ENCODE results near the gene BTF3. TPM values are rescaled to one million over a fixed set of nuclear protein-coding genes. Genes with fewer than 3 reads are reported as not detected.

The BTF3 gene
- total and polyA plus RNA-seq, 2 donors (not counting 3 experiments of a cell fraction or from before 2014, with no cell fraction given), result 325 to 637 TPM

- no TSS peak for BruUV-seq (replicated peaks)
- peaks cover 23% of the 10 kb centered on the region for H3K4me1 ChIP-seq (ENCODE audit: control insufficient read depth, extremely low read depth, insufficient read depth, low read length)
- FAIRE-seq, result no peak
- no peak overlapping the region for H3K4me3 ChIP-seq (replicated peaks in 1 of 3; ENCODE audit: insufficient read depth in 1 of 3, low read depth in 1 of 3, low read length in 3 of 3)
- no peak overlapping the region for H3K27ac ChIP-seq (ENCODE audit: insufficient read depth, low read depth, low read length)
- no peaks in the 10 kb centered on the region for H3K79me2 ChIP-seq (ENCODE audit: control insufficient read depth, insufficient read depth, low read length)
- no peaks in the 10 kb centered on the region for H4K20me1 ChIP-seq (replicated peaks; ENCODE audit: control insufficient read depth, extremely low read depth, insufficient read depth, low read length)
- POLR2A ChIA-PET, result no interaction called here
- H3K27me3 ChIP-seq (ENCODE audit: control insufficient read depth in 2 of 2, insufficient read depth in 2 of 2, low read length in 2 of 2), result peaks cover 0 to 3% of the 10 kb centered on the region in 2 experiments
- intact Hi-C loops (cut with micrococcal nuclease) (loop anchor here (2.0 kb wide), 1 partner anchor 19 kb away; the partner anchor contains the start of genes ANKRA2 and UTP15), dilution Hi-C loops (cut with MboI; ENCODE audit: extremely low pct_ligation_motif_present, low sequenced_read_pairs) (no loop called here)
- CTCF ChIA-PET, result no interaction called here
- no peak overlapping the region for H3K4me2 ChIP-seq (ENCODE audit: insufficient read depth, low read length)
- no peak for DNase-seq (ENCODE audit: low read depth, low spot score)
- H3K9ac ChIP-seq (replicated peaks; ENCODE audit: extremely low read depth, insufficient read depth, low read length), result no peak overlapping the region
- H2AFZ ChIP-seq (ENCODE audit: low read depth, low read length), result no peak overlapping the region
- TF ChIP-seq CTCF (IDR thresholded peaks at IDR 0.05; ENCODE audit: extremely low read depth in 1 of 2, insufficient read depth in 1 of 2, low read depth in 1 of 2, low read length in 2 of 2) (no peak), JUN (IDR thresholded peaks at IDR 0.05; ENCODE audit: borderline replicate concordance, insufficient read depth, insufficient read length, low read depth) (no peak), FOS (IDR thresholded peaks at IDR 0.05; ENCODE audit: borderline replicate concordance, insufficient read depth, low read length) (no peak), GATA2 (IDR thresholded peaks at IDR 0.05; ENCODE audit: insufficient read depth, insufficient read length, low read depth, low read length) (no peak), POLR2AphosphoS5 (IDR thresholded peaks at IDR 0.05; ENCODE audit: insufficient read depth, low read depth, low read length) (no peak), POLR2A (IDR thresholded peaks at IDR 0.05; ENCODE audit: low read depth, low read length) (no peak), EZH2 (IDR thresholded peaks at IDR 0.05; ENCODE audit: borderline replicate concordance, low read depth, low read length, severe bottlenecking) (no peak), MYC (IDR thresholded peaks at IDR 0.05; ENCODE audit: low read depth, low read length) (no peak), MAX (IDR thresholded peaks at IDR 0.05; ENCODE audit: insufficient read depth, insufficient read length) (no peak)
- no peaks in the 10 kb centered on the region for H3K9me1 ChIP-seq (replicated peaks; ENCODE audit: control insufficient read depth, extremely low read depth, insufficient read depth, low read length)
- H3K36me3 ChIP-seq (ENCODE audit: control insufficient read depth in 2 of 2, extremely low read depth in 1 of 2, insufficient read depth in 2 of 2, low read length in 2 of 2), result no peaks in the 10 kb centered on the region
- H3K9me3 ChIP-seq (replicated peaks; ENCODE audit: control insufficient read depth, insufficient read depth, low read length), result no peaks in the 10 kb centered on the region
These were observed 47.1 kb downstream of the BTF3 start for GRCh38 chr5:73545403-73545779.

All from endothelial cell of umbilical vein (primary cell).